Measurements from ENCODE around the gene NAP1L4.

NAP1L4 gene

GRCh38 chr11:2992997-2993325, 832 bp upstream of the NAP1L4 start:
- no peak for DNase-seq

GRCh38 chr11:2991452-2992233, 486 bp downstream of the NAP1L4 start:
- DNase-seq: no peak

GRCh38 chr11:2990617-2991451, 1.3 kb downstream of the NAP1L4 start:
- peak; percentile 11 for DNase-seq

GRCh38 chr11:2989551-2989950, 2.6 kb downstream of the NAP1L4 start:
- DNase-seq: no peak

- peak; percentile 4 for DNase-seq
Measured at GRCh38 chr11:2989006-2989405, 3.1 kb downstream of the NAP1L4 start.

GRCh38 chr11:2987881-2988861, 4.0 kb downstream of the NAP1L4 start:
- DNase-seq: peak; percentile 12

GRCh38 chr11:2983908-2984307, 8.2 kb downstream of the NAP1L4 start:
- peak; percentile 0 for DNase-seq

GRCh38 chr11:2982214-2982613, 9.9 kb downstream of the NAP1L4 start:
- peak; percentile 1 for DNase-seq

- DNase-seq: no peak
Measured at GRCh38 chr11:2981130-2981529, 11.0 kb downstream of the NAP1L4 start.

- DNase-seq: peak; percentile 5
Measured at GRCh38 chr11:2980168-2980840, 11.8 kb downstream of the NAP1L4 start.

- peak; percentile 3 for DNase-seq
Measured at GRCh38 chr11:2977113-2977512, 15.0 kb downstream of the NAP1L4 start.

- peak; percentile 0 for DNase-seq
Measured at GRCh38 chr11:2976294-2977063, 15.7 kb downstream of the NAP1L4 start.

- DNase-seq: no peak
Measured at GRCh38 chr11:2975594-2975993, 16.5 kb downstream of the NAP1L4 start.

GRCh38 chr11:2974272-2974671, 17.9 kb downstream of the NAP1L4 start:
- no peak for DNase-seq

- no peak for DNase-seq
Measured at GRCh38 chr11:2968341-2968900, 23.7 kb downstream of the NAP1L4 start.

- DNase-seq: no peak
Measured at GRCh38 chr11:2964782-2965181, 27.3 kb downstream of the NAP1L4 start.

- DNase-seq: no peak
Measured at GRCh38 chr11:2963761-2964160, 28.4 kb downstream of the NAP1L4 start.

GRCh38 chr11:2963112-2963754, 28.9 kb downstream of the NAP1L4 start:
- no peak for DNase-seq

- no peak for DNase-seq
Measured at GRCh38 chr11:2961080-2961479, 31.0 kb downstream of the NAP1L4 start.

- no peak for DNase-seq
Measured at GRCh38 chr11:2960139-2960538, 32.0 kb downstream of the NAP1L4 start.

- DNase-seq: no peak
Measured at GRCh38 chr11:2958251-2958650, 33.9 kb downstream of the NAP1L4 start.

All from femur (tissue), 1 donor.